GM12801 (cell line): ENCODE results near the gene ZNF398.

Experiments used
- CTCF ChIP-seq: IDR thresholded peaks from one replicate; pipeline ENCODE4 v1.5.1; 2011; ENCODE audit warnings: control low read depth; ENCODE audit not compliant: insufficient read length; ENCODE audit errors: extremely low read depth

ZNF398 gene

GRCh38 chr7:149199234-149199995, 52.2 kb downstream of the ZNF398 start:
- TF ChIP-seq CTCF = no peak

GRCh38 chr7:149202831-149203231, 55.6 kb downstream of the ZNF398 start:
- no peak for TF ChIP-seq CTCF

- TF ChIP-seq CTCF = no peak
Observed at GRCh38 chr7:149205690-149206381, 58.6 kb downstream of the ZNF398 start.

- TF ChIP-seq CTCF = no peak
Observed at GRCh38 chr7:149207324-149208035, 60.2 kb downstream of the ZNF398 start.

GRCh38 chr7:149209518-149210269, 62.4 kb downstream of the ZNF398 start:
- no peak for TF ChIP-seq CTCF

- no peak for TF ChIP-seq CTCF
Observed at GRCh38 chr7:149210551-149210950, 63.3 kb downstream of the ZNF398 start.
